Measurements from ENCODE around the gene NEU4.
"Not testable (repeated sequence)": the region's sequence is repeated elsewhere in the genome, so short reads cannot be mapped to it uniquely, and the experiment has no call there.

Gene NEU4, protein sequence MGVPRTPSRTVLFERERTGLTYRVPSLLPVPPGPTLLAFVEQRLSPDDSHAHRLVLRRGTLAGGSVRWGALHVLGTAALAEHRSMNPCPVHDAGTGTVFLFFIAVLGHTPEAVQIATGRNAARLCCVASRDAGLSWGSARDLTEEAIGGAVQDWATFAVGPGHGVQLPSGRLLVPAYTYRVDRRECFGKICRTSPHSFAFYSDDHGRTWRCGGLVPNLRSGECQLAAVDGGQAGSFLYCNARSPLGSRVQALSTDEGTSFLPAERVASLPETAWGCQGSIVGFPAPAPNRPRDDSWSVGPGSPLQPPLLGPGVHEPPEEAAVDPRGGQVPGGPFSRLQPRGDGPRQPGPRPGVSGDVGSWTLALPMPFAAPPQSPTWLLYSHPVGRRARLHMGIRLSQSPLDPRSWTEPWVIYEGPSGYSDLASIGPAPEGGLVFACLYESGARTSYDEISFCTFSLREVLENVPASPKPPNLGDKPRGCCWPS

DNA sequence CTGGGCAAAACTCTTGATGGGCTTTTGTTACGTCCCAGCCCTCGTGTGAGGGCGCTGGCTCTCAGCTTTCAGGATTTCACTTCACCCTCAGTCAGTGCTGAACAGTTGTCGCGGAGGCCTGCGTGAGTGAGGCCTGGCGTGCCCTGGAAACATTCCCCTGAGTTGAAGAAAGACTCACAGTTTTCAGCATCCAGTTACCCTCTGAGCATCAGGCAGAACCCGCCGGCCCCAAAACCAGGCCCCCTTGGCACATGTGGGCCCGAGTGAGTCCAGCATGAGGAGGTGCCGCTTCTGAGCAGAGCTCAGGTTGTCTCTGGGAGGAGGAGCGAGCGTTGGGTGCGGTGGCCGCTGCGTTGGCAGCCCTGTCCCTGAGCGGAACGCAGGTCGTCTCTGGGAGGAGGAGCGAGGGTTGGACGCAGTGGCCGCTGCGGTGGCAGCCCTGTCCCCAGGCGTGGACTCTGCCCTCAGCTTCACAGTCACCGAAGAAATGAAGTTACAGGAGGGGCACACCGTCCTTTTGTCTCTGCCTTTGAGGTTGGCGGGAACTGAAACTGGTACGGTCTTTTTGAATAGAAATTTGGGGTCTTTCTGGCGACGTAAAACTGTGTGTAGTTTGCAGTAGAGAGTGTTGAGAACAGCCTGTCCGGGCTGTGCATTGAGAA is at the start of gene NEU4:
Gene NEU4, plus strand, starts transcription at position 473 of the 662 bp plus-strand sequence. CDS start 5,292 bp downstream, outside the sequence.
- FAIRE-seq (no peak), DNase-seq (ENCODE audit: insufficient read length, low spot score) (no peak)

DNA sequence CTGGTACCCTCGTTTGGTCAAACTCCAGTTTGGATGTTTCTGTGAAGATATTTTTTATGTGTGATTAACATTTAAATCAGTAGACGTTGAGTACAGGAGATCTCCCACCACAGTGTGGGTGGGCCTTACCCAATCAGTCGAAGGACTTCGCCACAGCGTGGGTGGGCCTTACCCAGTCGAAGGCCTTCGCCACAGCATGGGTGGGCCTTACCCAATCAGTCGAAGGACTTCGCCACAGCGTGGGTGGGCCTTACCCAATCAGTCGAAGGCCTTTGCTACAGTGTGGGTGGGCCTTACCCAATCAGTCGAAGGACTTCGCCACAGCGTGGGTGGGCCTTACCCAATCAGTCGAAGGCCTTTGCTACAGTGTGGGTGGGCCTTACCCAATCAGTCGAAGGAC is 49.1 kb upstream of the NEU4 start:
- FAIRE-seq; DNase-seq (ENCODE audit: insufficient read length, low spot score): not testable (repeated sequence)

DNA sequence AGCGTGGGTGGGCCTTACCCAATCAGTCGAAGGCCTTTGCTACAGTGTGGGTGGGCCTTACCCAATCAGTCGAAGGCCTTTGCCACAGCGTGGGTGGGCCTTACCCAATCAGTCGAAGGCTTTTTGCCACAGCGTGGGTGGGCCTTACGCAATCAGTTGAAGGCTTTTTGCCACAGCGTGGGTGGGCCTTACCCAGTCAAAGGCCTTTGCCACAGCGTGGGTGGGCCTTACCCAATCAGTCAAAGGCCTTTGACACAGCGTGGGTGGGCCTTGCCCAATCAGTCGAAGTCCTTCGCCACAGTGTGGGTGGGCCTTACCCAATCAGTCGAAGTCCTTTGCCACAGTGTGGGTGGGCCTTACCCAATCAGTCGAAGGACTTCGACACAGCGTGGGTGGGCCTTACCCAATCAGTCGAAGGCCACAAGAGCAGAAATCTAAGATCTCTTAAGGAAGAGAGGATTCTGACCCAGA is 48.7 kb upstream of the NEU4 start:
- FAIRE-seq (no peak), DNase-seq (ENCODE audit: insufficient read length, low spot score) (no peak)

DNA sequence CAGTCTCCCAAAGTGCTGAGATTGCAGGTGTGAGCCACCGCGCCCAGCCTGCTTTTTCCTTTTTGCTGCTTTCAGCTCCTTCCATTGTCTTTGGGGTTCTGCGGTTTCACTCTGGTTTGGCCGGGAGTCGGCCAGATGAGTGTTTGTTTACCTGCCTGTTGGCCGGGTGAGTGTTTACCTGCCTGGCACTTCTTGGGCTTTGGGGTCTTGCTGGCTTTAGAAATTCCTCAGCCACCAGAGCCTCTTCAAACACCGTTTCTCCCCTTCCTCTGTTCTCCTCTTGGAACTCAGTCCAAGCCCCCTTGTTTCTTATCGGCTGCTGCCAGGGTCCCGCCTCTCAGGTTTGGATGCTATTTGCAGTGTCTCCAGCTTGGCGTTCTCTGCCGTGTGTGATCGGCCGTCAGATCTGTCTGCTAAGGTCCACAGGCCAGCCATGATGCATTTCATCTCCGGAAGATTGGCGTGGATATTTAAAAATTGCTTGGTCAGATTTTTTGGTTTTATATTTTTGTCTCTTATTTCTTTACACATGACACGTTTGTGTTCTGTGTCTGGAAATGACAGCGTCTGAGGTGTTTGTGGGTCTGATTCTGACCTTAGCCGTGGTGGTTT is 46.6 kb upstream of the NEU4 start:
- FAIRE-seq: no peak
- DNase-seq (ENCODE audit: insufficient read length, low spot score): no peak

DNA sequence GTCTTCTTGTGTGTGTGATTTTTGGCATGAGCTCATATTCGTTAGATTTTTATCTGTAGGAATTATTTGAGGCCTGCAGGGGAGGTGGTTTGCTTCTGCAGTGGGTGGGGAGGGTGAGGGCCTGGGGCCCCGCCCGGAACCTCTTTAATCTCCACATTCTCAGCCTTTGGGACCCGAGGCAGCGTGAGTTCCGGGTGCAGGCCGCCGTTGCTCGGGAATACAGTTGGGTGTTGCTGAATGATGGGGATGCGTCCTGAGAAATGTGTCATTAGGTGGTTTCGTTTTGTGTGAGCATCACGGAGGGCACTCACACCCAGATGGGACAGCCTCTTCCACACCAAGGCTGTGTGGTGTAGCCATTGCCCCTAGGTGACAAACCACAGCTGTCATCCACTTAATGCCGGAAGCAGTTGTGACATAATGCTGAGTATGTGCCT is 46.0 kb upstream of the NEU4 start:
- FAIRE-seq: no peak
- DNase-seq (ENCODE audit: insufficient read length, low spot score): no peak

DNA sequence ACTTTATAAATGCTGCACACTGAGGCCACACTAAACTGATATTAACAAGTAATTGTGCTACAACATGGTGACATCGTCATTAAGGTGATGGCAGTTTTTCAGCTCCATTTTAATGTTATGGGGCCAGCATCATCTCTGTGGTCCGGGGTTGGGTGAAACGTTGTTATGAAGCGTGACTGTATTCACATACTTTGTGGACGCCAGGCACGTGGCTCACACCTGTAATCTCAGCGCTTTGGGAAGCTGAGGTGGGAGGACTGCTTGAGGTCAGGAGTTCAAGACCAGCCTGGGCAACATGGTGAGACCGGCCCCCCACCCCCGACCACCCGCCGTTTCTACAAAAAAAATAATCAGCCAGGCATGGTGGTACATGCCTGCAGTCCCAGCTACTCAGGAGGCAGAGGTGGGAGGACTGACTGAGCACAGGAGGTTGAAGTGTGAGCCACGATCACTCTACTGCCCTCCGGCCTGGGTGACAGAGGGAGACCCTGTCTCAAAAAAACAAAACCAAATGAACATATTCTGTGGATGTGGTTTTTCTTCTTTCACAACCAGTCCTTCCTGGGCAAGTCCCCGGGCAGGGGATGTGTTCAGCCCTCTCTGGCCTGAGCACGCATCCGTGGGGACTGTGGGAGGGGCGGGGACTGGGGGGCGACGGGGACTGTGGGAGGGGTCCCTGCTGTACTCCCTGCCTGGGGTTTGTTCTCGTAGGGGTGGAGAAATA is 45.3 kb upstream of the NEU4 start:
- FAIRE-seq (no peak), DNase-seq (ENCODE audit: insufficient read length, low spot score) (no peak)

DNA sequence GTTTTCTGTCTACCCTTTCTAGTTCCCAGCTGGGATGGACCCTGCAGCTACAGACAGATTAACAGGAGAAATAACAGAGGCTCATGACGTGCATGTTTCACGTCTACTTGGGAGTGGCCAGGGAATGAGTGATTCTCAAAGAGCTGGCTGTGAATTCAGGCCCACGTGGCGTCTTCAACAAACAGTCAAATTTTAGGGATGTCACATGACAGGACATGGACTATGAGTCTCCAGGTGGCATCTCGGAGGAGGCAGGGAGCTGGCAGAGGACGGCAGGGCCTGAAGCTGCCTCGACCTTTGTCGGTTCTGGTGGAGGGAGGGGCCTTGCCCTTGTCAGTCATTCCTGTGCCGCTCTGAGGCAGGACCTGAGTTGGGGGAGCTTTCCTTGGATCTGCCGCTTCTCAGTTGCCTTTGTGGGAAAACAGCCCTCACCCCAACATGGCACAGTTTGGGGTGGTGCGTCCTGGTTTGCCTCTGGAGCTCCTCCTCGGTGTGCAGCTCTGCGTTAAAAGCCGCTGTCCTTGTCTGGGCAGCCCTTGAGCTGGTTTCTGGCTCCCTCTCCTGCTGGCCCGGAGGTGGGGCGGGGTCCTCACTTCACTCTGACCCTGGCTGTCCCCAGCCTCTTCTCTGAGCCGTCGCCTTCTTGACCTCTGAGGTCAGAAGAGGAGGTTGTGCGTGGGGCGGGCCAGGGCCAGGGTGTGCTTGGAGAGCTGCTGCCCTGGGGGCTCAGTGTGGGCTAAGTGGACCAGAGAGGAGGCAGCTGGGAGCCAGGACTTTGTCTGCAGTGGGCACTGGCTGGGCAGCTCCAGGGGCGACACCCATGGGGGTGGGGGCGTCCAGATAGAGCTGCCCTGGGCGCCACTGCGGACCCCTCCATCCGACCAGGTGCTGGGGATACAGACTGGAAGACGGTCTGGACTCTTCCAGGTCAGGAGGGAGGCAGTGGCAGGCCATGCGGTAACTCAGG is 44.4 kb upstream of the NEU4 start:
- DNase-seq (ENCODE audit: insufficient read length, low spot score) (no peak), FAIRE-seq (no peak)

DNA sequence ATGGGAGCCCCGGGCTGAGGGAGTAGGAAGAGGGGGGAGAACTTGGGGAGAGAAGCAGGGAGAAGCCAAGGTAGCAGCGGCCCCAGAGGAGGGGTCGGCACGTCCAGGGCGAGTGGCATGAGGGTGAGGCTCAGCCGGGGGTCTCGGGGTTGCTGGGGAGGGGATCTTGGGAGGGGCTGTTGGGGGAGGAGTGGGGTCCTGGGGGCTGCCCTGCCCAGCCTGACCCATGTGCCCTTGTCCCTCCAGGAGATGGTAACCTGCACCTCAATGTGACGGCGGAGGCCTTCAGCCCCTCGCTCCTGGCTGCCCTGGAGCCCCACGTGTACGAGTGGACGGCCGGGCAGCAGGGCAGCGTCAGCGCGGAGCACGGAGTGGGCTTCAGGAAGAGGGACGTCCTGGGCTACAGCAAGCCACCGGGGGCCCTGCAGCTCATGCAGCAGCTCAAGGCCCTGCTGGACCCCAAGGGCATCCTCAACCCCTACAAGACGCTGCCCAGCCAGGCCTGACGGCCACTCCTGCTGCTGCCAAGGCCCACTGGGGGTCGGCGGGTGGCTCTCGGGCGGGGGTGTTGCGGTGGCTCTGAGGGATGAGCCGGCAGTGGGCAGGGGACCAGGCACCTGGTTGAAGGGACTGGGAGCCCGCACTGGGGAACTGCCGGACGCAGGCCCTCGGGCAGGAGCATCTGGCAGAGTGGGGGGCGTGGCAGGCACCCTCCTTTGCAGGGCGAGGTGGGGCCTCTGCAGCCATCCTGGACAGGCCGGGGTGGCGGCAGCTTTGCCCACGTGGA is 41.3 kb upstream of the NEU4 start:
- DNase-seq (ENCODE audit: insufficient read length, low spot score) (no peak), FAIRE-seq (no peak)

DNA sequence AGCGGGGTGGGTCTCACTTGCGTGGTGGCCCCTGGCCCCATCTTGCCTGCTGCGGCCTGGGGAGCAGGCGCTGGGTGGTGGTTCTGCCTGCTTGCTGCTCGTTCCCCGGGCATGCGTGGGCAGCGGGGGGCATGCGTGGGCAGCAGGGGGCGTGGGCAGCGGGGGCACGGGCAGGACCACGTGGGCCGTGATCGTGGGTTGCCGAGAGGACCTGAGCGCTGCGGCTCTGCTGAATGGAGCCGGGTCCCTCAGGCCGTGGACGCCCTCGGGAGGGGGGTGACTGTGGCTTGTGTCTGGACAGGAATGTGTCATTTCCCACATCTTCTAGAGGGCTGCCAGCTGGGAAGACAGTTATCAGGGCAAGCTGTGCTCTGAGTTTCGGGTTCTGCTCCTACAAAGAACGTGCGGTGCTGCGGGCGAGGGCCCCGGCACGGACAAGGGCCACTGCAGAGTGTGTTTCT is 40.7 kb upstream of the NEU4 start:
- no peak for DNase-seq (ENCODE audit: insufficient read length, low spot score)
- no peak for FAIRE-seq

DNA sequence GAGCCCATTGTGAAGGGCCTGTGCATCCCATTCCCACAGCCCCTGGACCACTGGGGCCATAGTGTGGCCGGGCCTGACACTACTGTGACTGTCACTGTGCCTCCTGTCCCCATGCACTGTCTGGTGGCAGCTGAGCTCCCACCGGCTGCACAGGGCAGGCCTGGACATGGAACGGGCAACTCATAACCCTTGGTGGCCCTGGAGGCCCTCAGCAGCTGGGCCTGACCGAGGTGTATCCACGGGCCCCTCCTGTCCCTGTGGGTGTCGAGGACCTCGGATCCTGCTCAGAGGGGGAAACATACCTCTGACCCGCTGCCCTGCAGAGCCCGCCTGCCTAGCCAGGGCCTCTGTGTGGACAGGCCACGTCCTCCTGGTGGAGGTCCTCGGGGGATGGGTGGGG is 40.1 kb upstream of the NEU4 start:
- FAIRE-seq (no peak), DNase-seq (ENCODE audit: insufficient read length, low spot score) (no peak)

DNA sequence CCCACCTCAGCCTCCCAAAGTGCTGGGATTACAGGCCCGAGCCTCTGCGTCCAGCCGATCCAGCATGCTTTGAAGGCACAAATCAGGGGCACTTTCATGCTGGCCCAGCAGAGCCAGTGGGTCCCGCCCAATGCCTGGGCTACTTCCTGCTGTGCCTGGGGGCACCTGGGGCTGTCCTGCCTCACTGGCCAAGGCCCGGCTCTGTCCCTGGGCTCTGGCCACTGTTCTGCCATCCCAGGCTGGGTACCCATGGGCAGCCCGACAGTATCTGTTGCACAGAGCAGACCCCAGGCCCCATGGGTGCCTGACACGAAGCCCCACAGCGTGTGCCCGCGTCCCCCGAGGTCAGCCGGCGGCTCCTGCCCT is 39.2 kb upstream of the NEU4 start:
- DNase-seq (ENCODE audit: insufficient read length, low spot score): no peak
- no peak for FAIRE-seq

DNA sequence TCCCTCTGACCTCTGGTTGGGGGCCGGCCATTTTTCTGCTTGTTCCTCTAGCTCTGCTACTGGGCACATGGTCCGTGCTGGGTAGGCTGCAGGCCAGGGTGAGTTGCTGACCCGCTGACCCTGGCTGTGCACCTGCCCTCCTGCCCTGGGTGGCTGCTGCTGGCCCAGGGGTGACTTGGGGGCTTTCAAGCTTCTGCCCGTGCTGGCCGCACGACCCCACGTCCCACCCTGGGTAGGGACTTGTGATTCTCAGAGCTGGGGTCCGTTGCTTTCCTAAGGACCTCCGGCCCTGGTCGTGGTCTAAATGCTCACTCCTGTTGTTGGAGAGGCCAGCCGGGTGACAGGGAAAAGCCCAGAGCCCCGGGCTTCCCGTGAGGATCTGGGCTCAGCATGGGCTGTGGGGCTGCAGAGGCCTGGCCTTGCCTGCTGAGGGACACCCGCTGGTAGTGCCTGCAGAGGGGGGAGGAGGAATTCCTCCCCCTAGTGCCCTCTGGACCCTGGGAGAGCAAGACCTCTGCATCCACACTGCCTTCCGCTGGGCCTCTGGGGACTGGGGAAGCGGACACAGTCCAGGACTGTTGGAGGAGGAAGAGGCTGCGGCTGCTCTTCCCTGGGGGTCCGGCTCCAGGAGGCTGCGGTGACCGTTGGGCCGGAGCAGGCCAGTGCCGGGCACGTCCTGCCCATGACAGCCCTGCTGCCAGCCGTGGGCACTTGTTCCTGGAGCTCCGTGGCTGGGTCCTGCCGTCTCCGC is 38.6 kb upstream of the NEU4 start:
- no peak for DNase-seq (ENCODE audit: insufficient read length, low spot score)

DNA sequence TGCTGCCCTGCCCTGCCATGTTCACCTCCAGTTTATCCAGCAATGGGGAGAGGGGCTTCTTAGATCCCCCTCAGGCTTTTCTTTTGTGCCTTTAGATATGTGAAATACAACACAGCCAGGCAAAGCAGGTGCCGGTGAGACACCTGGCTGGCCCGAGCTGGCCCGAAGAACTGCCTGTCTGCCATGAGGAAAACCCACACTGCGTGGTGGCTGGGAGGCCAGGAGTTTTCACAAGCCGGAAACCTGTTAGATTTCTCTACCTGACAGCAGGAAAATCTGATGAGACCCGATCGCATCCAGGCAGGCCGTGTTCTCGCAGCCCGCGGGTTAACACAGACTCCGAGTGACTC is 38.1 kb upstream of the NEU4 start:
- FAIRE-seq (no peak), DNase-seq (ENCODE audit: insufficient read length, low spot score) (no peak)

More for the DNA sequence above, 38.6 kb upstream of the NEU4 start:
- no peak for FAIRE-seq

DNA sequence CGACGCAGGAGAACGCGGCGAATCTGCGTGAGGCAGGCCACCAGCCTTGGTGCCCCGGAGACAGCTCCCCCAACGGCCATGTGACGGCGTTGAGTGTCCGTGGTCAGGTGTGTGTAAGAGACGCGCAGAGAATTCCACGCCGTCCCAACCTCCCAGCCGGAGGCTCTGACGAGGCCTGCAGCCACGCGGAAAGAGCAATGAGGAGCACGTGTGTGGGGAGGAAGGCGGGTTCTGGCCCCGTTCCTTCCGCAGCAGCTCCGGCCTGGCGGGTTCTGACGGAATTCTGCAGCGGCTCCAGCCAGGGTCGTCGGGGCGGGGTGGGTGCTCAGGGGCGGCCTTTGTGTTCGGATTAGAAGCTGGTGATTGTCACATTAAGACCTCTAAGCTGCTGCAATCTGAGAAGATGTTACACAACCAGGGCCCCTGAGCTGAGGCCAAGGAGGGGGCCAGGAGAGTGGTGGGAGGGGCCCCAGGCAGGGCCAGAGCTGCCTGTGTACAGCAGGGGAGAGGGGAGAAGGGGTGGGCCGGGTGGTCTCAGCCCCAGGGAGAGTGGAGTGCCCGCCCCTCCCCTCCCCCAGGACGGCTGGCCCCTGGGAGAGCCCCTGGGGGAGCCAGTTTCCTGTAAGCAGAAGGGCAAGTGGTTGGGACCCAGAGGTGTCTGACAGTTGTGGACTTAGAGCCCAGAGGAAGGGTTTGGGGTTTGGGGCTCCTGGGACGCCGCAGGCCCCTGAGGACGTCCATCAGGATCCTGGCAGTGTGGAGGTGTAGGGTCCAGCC is 37.5 kb upstream of the NEU4 start:
- DNase-seq (ENCODE audit: insufficient read length, low spot score) (peak; percentile 59), FAIRE-seq (no peak)

DNA sequence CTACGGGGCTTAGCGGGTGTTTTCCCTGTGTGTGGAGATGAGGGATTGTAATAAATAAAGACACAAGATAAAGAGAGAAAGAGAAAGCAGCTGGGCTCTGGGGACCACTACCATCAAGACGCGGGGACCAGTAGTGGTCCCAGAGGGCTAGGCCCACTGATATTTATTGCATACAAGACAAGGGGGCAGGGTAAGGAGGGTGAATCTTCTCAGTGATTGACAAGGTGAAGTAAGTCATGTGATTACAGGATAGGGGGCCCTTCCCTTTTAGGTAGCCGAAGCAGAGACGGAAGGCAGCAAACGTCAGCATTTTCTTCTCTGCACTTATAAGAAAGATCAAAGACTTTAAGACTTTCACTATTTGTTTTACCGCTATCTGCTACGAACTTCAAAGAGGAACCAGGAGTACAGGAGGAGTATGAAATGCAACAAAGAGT is 36.9 kb upstream of the NEU4 start:
- FAIRE-seq (no peak), DNase-seq (ENCODE audit: insufficient read length, low spot score) (no peak)

DNA sequence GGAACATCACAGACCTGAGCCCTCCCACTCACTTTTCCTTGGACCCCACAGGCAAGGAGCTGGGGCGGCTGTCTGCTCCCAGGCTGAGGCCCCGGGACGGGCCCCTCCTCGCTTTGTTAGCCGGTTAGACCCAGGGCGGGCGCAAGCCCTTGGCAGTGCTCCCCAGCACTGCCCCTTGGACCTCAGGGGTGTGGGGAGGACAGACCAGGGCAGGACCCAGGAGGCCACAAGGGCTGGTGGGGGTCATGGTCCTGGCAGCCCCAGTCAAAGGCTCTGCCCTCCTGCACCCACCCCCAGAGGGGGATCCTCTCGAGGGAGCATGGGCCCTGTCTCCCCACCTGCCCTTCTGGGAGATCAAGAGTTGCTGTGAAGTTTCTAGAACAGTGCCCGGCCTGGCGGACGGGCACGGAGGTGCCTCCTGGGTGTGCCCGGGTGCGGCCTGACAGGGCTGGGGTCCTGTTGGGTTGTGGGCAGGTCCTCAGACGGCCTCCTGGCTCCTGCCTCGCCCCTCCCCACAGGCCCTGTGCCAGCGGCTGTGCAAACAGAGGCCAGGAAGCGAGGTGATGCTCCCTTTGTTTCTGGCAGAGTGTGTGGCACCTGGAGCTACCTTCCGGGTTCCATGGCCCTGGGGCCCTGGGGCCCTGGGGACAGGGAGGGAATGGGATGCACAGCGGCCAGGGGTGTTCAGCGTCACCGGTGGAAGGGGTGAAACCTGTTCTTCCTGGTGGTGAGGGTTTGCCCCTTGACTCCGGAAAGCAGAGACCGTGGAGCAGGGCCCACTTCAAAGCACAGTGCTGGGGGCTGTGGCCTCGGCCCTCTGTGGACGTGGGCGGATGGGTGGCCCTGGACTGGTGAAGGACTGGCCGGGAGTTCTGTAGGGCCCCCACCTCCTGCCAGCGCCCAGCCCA is 35.2 kb upstream of the NEU4 start:
- FAIRE-seq (no peak), DNase-seq (ENCODE audit: insufficient read length, low spot score) (no peak)

Data from HTR-8/SVneo (cell line).